GM21390 (cell line): ENCODE measurements around the gene PCSK7.

ENCODE experiments used
- ATAC-seq: cut with Tn5 transposase; IDR thresholded peaks from one replicate; pipeline ENCODE4 v1.9.1; 2021; ENCODE audit not compliant: unreplicated experiment

Gene PCSK7

DNA sequence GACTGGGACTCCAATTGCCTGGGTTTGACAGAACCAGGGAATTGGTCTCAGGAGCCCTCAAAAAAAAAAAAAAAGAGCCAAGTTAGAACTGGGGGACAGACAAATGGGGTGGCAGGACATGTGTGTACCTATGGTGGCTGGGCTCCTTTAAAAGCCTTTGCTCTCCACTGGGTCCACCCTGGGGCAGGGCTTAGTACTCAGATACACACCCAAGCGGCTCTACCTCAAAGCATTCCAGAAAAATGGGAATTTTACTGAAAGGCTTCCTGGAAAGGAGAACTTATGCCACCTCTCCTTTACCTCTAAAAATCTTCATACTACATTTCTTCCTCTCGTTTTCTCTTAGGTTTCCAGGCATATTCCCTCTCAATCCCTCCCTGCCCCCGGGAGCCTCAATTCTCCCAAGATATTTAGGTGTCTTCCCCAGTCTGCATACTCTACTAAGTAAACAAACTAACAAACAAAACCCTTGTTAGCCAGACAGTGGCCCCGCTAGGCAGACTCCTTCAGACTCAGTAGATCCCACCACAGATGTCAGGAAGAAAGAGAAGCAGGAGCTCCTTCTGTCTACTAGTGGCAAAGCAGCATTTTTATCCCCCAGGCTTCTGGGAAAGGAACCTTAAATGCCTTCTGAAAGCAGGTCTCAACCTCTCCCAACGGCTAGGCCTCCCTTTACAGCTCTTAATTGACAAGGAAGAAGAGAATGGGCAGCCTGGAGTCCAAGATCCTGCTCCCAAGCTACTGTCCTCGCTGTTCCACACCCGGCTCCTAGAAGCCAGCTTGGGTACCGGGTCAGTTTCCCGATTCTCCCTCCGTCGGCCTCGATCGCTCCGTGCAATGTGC, 653 bp downstream of the PCSK7 start:
- no peak for ATAC-seq

- no peak for ATAC-seq
These were observed 1.4 kb downstream of the PCSK7 start for GRCh38 chr11:117230286-117230961.

DNA sequence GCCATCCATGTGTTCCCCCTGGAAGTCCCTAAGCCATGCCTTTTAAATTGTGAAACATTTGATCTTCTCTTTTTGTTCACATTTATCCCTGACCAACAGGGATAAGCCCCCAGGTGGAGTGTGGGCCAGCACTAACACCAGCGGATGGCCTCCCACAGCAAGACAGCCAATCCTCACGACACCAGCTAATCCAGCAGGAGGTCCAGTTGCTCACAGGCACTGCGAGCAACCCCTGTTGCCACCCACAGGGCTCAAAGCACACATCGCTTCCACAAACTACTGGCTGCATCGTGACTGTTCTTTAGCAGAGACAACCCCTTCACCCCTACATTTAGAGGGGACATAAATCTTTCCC, 2.0 kb downstream of the PCSK7 start:
- ATAC-seq = no peak

DNA sequence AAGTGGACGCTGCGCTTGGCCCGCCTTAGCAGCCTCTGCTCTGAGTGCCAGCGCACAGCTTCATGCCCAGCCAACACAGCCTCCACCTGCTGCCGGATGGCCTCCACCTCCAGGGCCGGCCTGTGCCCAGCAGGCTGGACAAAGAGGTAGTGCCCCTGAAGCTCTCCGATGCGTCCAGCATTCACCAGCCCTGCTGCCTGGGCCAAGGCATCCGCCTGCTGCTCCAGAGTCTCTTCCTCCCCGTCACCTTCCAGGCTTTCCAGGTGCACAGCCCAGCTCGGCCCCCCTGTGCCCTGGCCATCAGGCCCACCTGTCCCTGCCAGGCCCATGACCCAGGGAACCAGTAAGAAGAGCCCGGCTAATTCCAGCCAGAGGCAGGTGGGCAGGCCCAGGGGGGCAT, 2.5 kb downstream of the PCSK7 start:
- no peak for ATAC-seq

GRCh38 chr11:117228091-117228490, 3.8 kb downstream of the PCSK7 start:
- no peak for ATAC-seq

DNA sequence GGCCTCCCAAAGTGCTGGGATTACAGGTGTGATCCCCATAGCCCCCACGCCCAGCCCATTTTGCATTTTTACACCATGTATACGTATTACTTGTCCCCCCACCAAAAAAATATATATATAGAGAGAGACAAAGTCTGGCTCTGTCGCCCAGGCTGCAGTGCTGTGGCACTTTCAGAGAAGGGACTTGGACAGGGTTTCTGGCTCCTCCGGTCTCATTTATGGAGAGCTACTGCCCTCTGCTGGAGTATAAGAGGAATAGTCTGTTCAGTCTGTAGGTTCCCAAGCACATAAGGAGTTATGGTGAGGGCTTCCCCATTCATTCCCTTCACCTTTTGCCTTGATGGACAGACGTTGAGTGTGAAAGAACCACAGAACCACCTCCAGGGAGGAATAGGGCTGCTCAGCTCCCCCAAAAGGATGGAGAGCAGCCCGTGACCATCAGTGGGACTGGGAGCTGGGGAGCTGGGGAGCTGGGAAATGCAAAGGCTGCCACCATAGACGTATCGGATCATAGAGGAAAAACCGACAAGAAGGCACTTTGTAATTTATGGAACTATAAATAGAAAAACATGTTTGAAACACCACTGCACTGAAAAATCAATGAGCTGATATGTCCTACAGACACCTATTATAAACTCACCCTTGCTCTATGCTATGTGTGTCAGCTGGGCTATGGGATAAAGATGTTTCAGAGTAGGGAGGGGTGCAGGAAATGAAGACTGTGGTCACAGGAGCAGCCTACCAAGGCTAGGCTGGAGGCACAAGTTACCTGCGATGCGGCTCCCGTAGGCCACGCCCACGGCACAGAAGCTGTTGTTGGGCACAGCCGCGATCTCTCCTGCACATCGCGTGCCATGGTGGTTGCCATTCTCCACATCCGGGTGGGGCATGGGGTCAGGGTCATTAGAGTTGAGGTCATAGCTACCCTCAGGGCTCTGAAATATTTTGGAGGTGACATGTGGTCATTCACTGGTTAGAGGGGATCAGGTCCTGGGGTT, 5.2 kb downstream of the PCSK7 start:
- ATAC-seq = no peak

GRCh38 chr11:117225553-117226170, 6.2 kb downstream of the PCSK7 start:
- ATAC-seq = no peak

GRCh38 chr11:117223741-117224689, 7.9 kb downstream of the PCSK7 start:
- ATAC-seq = no peak

DNA sequence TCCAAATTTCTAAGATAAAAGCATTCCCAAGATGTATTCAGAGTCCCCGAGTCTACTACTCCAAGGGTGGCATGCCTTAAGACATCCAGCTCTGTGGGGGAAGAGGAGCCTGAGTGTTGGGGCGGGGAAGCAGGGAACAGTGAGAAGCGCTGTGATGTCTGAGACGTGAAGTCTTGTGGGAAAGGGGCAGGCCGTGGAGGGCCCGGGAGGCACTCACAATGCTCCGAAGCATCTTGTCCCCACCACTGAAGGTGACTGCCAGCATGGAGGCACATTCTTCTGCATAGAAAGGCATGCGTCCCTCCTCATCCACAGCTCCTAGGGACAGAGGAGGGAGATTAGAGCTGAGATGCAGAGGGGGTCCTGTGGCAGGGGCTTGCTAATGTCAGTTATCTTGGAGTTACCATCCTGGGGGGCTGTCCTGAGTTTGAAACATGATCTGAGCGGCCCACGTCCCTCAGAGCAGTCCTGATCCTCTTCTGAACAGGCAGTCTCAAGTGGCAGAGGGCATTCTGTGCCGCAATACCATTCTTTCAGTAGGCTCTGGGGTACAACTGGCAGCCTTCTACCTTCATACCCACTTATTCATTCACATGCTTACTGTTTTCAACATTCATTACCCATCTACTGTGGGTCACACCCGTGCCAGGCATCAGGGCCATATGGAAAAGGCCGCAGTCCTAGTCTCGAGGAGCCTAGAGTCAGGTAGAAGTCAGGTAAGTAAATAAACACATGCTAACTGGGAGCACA, 8.7 kb downstream of the PCSK7 start:
- ATAC-seq = no peak

- no peak for ATAC-seq
These were observed 9.9 kb downstream of the PCSK7 start for GRCh38 chr11:117221775-117222517.

DNA sequence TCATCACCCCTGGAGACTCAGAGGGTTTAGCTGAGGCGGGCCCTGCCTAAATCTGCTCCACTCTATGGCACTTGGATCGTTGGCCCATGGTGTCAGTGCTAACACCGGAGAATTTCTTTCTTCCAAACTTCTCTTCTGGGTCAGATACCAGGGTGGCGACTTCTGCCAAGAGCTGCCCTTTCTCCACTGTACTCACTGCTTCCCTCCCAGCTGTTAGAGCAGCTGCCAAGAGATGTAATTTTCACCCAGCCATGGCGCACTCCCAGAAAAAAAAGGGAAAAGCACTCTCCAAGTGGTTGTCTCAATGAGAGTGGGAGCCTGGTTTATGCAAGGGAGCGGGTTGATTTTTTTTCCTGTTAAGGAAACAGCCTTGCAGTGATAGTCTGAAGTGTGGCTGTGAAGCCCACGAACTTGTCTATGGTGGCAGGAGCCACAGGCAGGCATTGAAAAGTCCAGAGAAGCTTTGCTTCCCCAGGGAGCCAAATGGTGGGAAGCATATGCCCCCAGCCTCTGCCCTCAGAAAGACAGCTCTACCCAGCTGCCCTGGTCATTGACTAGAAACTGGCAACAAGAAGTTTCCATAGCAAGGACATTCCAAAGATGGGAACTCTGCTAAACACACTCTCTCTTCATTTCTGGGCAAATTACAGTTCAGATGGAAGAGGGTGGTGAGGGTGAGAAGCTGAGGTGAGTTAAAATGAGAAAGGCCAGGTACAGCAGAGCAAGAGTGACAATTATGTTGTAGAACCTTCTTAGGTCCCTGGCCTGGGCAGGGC, 10.7 kb downstream of the PCSK7 start:
- ATAC-seq = no peak

- ATAC-seq = no peak
These were observed 11.3 kb downstream of the PCSK7 start for GRCh38 chr11:117220568-117220967.

- ATAC-seq = no peak
These were observed 11.9 kb downstream of the PCSK7 start for GRCh38 chr11:117219995-117220394.

GRCh38 chr11:117219455-117219854, 12.4 kb downstream of the PCSK7 start:
- no peak for ATAC-seq

DNA sequence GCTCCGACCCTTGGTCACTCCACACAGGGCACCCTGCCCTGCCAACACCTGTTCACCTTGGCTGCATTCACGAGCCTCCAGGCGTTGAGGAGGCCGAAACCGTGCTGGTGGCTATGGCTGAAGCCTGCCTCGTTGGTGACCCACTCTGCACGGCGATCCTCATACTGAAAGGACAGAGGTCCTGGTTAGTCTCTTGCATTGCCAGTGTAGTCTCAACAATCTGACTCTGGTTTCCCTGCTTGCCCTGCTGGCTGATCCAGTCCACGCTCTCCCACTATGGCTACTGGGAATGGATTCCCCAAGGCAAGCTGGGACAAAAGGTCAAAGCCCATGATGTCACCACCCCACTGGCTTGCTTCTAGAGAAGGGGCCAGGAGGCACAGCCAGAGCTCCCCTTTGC, 12.9 kb downstream of the PCSK7 start:
- no peak for ATAC-seq

- ATAC-seq = no peak
These were observed 13.5 kb downstream of the PCSK7 start for GRCh38 chr11:117218133-117218915.
